NCI-H524 (cell line): Measurements from ENCODE around the gene PLXNA2.

Experiments used
- DNase-seq, 2 experiments: peaks; one replicate each; lab custom pipeline; 2025; lab: John Stamatoyannopoulos, UW

The PLXNA2 gene

GRCh38 chr1:208162903-208163302, 81.3 kb downstream of the PLXNA2 start:
- DNase-seq: no peak

DNA sequence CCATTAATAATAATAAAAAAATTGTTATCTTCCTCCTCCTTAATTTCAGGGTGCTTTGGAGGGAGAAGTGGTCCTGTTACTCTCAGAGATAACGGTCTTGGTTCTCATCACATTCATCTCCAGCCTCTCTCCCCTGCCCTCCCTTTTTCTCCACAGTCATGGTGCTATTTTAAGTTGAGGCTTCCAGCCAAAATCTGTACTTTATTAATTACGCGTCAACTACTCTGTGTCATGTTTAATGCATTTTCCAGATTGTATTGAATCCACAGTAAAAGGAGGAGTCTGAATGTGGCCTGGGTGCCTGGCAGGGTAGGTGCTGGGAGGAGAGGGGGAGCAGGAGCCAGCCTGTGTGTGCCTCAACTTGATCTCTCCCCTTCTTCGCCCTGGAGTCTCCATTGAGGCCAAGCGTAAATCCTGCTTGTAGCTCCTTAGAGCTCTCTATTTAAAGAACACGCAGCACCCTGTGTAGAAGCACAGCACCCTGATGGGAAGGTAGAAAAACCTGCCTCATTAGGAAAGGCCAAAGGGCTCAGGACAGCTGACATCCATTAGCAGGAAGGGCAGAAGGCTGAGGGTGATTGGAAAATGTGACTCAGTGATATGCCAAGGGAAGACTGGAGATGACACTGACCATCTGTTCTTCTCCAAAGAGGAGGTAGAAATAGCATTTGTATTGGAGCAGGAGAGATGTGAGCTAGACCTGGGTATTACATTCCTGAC, 82.4 kb downstream of the PLXNA2 start:
- DNase-seq: no peak

DNA sequence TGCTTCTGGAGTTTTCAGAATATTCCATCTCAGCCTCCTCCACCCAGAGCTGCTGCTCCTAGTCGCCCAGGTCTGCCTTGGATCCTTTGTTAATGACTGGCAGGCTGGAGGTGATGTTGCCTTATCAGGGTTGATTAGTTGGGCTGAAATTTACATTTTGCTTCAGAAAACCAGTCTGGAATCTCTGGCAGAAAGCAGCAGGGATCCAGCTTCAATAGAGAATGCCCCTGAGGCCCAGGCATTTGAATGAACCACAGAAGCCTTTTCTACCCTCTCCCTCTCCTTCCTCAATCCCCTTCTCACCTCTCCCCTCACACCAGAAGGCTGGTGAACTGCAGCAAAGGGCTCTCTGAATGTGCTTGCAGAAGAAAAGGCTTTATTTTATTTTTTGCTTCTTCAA, 83.2 kb downstream of the PLXNA2 start:
- DNase-seq: no peak

DNA sequence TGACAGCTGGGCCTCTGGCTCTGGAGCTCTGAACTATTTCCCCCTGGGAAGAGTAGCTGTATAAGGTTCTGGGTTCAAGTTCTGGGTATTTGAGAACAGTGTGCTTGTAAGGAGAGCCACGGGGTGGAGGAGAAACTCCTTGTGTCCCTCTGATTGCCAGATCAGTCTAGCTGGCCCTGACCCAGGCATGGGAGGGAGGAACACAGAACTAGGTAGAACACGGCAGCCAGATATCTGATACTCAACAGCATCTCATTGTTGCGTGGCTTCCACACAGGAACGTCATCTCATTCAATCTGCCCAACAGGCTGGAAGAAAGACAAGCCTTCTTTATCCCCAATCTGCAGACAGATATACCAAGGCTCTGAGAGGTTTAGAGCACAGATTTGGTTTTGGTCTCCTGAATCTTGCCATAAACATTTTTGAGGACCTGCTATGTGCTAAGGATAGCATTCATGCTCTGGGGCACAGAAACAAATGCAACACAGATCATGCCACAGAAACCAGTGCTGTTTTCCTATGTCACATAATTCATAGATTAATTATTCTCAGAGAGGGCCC, 83.8 kb downstream of the PLXNA2 start:
- no peak for DNase-seq

GRCh38 chr1:208159555-208160258, 84.5 kb downstream of the PLXNA2 start:
- no peak for DNase-seq

DNA sequence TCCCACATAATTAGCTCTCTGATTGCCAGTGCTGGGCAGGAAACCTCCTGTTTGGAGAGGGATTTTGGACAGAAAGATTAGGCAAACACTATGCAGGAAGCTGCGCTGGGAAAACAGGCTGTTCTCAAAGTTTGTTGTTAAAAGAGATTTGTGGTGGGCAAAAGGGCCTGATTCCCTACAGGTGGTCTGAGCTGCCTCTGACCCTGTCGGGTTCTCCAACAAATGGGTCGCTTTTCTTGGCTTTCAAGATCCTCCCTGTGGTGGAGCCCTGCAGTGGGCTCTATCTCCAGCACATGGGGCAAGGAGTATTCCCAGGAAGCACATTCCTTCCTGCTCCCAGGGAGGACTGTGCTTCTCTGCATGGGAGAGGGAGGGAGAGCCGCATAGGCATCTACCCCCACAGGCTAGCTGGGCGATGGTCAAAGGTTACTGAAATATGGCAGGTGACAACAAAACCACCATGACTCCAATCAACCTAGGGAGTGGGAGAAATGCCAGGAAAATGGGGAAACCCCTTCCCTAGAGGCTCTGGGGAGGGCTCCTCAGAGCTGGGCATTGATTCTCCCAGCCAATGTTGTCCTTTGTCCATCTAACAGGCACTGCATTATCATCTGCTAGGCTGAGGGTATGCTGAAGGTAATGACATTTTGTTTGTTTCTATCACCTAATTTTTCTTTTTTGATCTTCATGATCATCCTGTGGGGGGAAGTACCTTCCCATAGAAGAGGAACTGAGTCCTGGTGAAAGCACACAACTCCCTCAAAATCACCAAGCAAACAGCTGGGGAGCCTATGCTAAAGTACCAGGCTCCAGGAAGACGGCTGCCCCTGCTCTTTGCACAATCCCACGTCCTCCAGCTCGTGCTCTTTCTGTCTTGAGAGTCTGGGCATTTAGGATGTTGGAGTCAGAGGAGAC, 85.3 kb downstream of the PLXNA2 start:
- DNase-seq: peak in 1 of 2 experiments; percentile 40

GRCh38 chr1:208157769-208158168, 86.4 kb downstream of the PLXNA2 start:
- DNase-seq: no peak

DNA sequence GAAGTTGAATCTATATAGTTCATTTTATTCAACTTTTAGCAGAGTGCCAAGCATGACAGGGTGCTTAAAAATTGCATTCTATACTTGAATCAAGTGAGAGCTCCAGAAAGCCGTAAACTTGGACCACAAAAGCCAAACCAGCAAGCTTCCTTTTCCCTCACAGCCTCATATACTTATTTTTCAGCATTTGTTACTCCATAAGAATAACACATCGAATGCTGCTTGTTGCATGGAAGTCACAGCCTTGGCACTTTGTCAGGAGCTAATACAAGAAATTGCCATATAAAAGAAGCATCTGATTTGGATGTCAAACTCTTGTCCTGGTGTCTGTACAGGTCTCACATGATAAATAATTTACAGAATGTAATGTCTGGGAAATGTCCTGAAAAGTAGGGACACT, 87.4 kb downstream of the PLXNA2 start:
- no peak for DNase-seq

DNA sequence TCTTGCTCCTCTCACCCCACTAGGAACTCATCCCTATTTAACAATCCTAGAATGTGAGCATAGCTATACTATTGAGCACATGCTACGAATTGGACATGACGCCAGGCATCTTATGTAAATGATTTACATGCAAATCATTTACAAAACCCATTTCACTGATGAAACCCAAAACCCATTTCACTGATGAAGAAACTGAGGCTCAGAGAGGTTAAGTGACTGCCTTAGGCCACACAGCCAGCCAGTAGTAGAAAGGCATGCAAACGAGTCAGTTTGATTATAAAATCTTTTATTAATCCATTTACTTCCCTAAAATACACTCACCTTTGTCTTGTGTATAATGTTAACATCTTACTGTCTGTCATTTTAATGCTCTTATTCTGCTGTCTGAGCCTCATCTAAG, 87.9 kb downstream of the PLXNA2 start:
- DNase-seq: no peak

GRCh38 chr1:208154679-208155642, 89.2 kb downstream of the PLXNA2 start:
- DNase-seq: no peak

- DNase-seq: peak in 1 of 2 experiments; percentile 6
Measured at GRCh38 chr1:208154040-208154439, 90.1 kb downstream of the PLXNA2 start.

DNA sequence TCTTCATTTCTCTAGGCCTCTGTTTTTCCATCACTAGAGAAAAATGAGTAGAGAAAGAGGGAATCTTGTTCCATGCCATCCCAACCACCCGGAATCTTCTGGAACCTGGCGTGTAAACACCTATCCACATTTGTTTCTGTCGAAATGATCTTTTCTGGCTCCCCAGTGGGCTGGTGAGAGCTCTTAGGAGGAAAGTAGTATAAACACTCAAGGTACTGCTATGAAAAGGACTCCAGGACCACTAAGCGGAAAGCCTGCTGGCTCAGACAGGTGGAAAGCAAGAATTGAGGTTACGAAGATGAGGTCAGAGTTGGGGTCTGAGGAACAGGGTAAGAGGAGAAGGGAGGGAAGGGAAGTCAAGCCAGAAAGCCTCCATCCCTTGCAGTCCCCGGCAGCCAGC, 90.8 kb downstream of the PLXNA2 start:
- no peak for DNase-seq

GRCh38 chr1:208151728-208152598, 92.2 kb downstream of the PLXNA2 start:
- DNase-seq: no peak

DNA sequence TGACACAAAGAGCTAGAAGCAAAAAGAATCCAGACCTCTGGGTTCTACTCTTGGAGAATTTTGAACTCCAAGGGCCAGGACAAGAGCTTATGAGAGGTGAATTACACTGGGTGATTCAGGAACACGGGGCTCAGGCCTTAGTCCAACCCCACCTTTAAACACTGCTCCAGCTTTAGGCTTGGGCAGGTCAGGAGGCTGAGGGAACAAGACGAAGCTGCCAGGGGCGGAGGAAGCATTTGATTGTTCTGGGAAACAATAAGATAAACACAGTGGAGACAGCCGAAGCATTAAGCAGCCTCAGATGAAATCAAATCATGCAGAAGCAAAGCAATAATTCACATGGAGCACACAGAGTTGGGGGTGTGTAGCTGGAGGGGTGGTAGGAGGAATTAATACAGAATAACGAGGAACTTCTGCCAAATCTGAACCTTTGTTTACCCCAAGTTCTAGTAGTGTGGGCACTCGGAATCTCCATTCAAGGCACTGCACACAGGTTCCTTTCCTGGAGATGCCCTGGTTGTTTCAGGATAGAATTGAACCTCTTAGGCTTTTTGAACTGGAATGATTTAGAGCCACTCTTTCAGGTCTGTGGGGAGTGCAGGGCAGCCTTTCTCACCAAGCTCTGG, 93.2 kb downstream of the PLXNA2 start:
- DNase-seq: no peak

- DNase-seq: no peak
Measured at GRCh38 chr1:208149776-208150514, 94.2 kb downstream of the PLXNA2 start.

DNA sequence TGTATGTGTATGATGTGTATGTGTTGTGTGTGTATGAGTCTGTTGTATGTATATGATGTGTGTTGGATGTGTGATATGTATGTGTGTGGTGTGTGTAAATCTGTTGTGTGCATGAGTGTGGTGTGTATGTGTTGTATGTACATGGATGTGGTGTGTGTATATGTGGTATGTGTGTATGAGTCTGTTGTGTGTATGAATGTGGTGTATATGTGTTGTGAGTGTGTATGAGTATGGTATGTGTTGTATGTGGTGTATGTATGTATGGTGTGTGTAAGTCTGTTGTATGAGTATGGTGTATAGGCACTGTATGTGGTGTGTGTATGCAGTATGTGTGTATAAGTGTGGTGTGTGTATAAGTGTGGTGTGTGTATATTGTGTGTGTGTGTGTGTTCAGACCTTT, 95.0 kb downstream of the PLXNA2 start:
- DNase-seq: no peak

- DNase-seq: no peak
Measured at GRCh38 chr1:208148380-208148779, 95.8 kb downstream of the PLXNA2 start.

DNA sequence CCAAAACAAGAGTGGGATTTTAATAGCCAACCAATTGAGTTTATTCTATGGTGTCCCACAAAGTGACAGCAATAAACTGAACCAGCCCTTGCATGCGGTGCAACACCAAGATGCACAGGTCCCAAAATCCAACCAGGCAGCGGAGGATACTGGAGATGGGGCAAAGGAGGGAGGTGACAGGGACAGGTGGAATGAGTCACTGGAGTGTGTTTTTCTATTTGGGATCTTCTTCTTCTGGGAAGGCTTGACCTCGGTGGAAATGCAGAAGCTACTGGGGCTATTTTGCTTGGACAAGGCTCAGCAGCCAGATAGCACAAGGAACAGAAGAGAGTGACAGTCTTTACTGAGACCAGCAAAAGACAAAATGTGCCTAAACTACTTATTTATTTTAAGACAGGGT, 97.5 kb downstream of the PLXNA2 start:
- DNase-seq: no peak

- peak in 1 of 2 experiments; percentile 64 for DNase-seq
Measured at GRCh38 chr1:208145167-208145566, 99.0 kb downstream of the PLXNA2 start.
